ENCODE results near the gene ADCY9.

DNA sequence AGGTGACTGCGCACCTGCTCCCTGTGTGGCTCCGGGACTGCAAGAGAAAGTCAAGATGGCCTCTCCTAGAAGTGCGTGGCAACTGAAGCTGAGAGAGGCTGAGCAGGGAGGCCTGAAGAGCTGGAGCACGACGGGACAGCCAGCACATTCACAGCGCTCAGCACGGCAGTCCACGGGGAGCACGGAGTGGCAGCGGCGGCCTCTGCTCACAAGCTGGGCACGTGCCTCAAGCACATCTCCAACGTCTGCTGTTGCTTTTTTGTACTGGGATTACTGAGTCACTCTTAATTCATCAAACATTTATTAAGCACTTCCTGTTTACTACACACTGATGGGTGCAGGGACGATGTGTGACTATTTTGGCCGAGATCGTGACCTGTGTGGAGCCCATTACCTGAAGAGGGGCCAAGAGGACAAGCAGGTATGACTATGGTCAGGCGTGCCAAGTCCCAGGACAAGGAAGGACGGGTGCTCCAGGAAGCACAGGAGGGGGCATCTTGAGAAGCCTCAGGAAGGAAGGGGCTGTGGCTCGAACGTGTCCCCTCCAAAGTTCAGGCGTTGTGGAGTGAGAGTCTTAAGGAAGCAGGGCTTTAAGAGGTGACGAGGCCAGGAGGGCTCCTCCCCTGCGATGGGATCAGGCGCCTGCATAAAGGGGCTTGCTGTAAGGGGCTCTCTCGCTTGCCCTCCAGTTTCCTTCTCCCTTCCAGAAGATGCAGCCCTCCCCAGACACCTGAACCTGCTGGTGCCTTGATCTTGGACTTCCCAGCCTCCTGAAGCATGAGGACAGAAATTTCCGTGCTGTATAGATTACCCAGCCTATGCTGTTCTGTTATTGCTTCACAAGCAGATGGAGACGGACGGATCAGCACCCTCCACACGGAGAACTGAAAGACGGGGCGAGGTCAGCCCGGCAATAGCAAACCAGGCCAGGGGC, 105.8 kb downstream of the ADCY9 start:
- TF ChIP-seq POLR2AphosphoS5 (IDR thresholded peaks at IDR 0.05): no peak
- no peak for TF ChIP-seq CTCF (IDR thresholded peaks at IDR 0.05)
- TF ChIP-seq POLR2A (IDR thresholded peaks at IDR 0.05): no peak
